Measurements from ENCODE around the gene EPN2.

GRCh38 chr17:19299866-19300265 is 62.7 kb downstream of the EPN2 start:
- TF ChIP-seq CTCF (IDR thresholded peaks at IDR 0.05 in 2 of 3, conservative IDR thresholded peaks at IDR 0.05 in 1 of 3; ENCODE audit: control insufficient read depth in 2 of 3, extremely low read depth in 1 of 3, insufficient read depth in 1 of 3, low read depth in 3 of 3, low read length in 3 of 3) (no peak), POLR2A (IDR thresholded peaks at IDR 0.05; ENCODE audit: low read depth, low read length) (no peak), IRF4 (IDR thresholded peaks at IDR 0.05; ENCODE audit: low read depth, low read length) (no peak), STAT3 (IDR thresholded peaks at IDR 0.05; ENCODE audit: low read depth, low read length) (no peak), CEBPZ (IDR thresholded peaks at IDR 0.05; ENCODE audit: low read depth, low read length) (no peak)

Measured in GM12878 (cell line).